Measurements from ENCODE around the gene FRS3.

GRCh38 chr6:41729624-41730023, 50.1 kb downstream of the FRS3 start:
- TF ChIP-seq, protein P1, sequence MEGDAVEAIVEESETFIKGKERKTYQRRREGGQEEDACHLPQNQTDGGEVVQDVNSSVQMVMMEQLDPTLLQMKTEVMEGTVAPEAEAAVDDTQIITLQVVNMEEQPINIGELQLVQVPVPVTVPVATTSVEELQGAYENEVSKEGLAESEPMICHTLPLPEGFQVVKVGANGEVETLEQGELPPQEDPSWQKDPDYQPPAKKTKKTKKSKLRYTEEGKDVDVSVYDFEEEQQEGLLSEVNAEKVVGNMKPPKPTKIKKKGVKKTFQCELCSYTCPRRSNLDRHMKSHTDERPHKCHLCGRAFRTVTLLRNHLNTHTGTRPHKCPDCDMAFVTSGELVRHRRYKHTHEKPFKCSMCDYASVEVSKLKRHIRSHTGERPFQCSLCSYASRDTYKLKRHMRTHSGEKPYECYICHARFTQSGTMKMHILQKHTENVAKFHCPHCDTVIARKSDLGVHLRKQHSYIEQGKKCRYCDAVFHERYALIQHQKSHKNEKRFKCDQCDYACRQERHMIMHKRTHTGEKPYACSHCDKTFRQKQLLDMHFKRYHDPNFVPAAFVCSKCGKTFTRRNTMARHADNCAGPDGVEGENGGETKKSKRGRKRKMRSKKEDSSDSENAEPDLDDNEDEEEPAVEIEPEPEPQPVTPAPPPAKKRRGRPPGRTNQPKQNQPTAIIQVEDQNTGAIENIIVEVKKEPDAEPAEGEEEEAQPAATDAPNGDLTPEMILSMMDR (IDR thresholded peaks at IDR 0.05): no peak
- TF ChIP-seq POLR2A (IDR thresholded peaks at IDR 0.05): no peak
